Measurements from ENCODE around the gene LMNTD2. TPM values are rescaled to one million over a fixed set of nuclear protein-coding genes. Genes with fewer than 3 reads are reported as not detected.

Gene LMNTD2
- total and polyA plus RNA-seq, 2 of the 13 experiments (the other 11 are each of a cell fraction or from before 2014, with no cell fraction given): 1.1 to 3.1 TPM

- TF ChIP-seq PBX3 (CRISPR knock-in tag; IDR thresholded peaks at IDR 0.05; ENCODE audit: borderline replicate concordance) (peak; percentile 90; the same call in 1 of the 2 replicates), TRAFD1 (CRISPR knock-in tag; IDR thresholded peaks at IDR 0.05; ENCODE audit: borderline replicate concordance) (no peak), SNRNP70 (IDR thresholded peaks at IDR 0.05; ENCODE audit: low read depth, low read length) (no peak), THAP11 (CRISPR knock-in tag; IDR thresholded peaks at IDR 0.05) (peak; percentile 74), DZIP1 (CRISPR knock-in tag; IDR thresholded peaks at IDR 0.05) (no peak), ZNF678 (CRISPR knock-in tag; IDR thresholded peaks at IDR 0.05) (no peak), ZNF770 (CRISPR knock-in tag; IDR thresholded peaks at IDR 0.05) (no peak), ZFP37 (CRISPR knock-in tag; IDR thresholded peaks at IDR 0.05; ENCODE audit: borderline replicate concordance) (no peak), RCOR2 (CRISPR knock-in tag; IDR thresholded peaks at IDR 0.05) (no peak), POLR2AphosphoS5 (IDR thresholded peaks at IDR 0.05; ENCODE audit: low read depth, low read length) (peak; percentile 63), ZSCAN30 (CRISPR knock-in tag; IDR thresholded peaks at IDR 0.05) (no peak), ZSCAN9 (CRISPR knock-in tag; IDR thresholded peaks at IDR 0.05; ENCODE audit: borderline replicate concordance) (no peak), ZNF280D (CRISPR knock-in tag; IDR thresholded peaks at IDR 0.05) (no peak), CREBL2 (CRISPR knock-in tag; IDR thresholded peaks at IDR 0.05; ENCODE audit: borderline replicate concordance) (no peak), ZNF3 (CRISPR knock-in tag; IDR thresholded peaks at IDR 0.05) (no peak), KDM3A (CRISPR knock-in tag; IDR thresholded peaks at IDR 0.05; ENCODE audit: low read depth) (no peak)
Observed at GRCh38 chr11:535519-536454, 24.8 kb downstream of the LMNTD2 start, which contains the start of gene HRAS (continued).

All from HepG2 (cell line).